GM10847 (cell line): ENCODE data around the gene PRDM10.
A peak's percentile ranks its signal among the peaks of the same experiment; 100 is the strongest.

ENCODE experiments used
- POLR2A ChIP-seq: IDR thresholded peaks from 2 replicates; pipeline ENCODE4 v1.6.1; 2011; ENCODE audit not compliant: insufficient read length; ENCODE audit errors: extremely low read depth

PRDM10 gene, protein sequence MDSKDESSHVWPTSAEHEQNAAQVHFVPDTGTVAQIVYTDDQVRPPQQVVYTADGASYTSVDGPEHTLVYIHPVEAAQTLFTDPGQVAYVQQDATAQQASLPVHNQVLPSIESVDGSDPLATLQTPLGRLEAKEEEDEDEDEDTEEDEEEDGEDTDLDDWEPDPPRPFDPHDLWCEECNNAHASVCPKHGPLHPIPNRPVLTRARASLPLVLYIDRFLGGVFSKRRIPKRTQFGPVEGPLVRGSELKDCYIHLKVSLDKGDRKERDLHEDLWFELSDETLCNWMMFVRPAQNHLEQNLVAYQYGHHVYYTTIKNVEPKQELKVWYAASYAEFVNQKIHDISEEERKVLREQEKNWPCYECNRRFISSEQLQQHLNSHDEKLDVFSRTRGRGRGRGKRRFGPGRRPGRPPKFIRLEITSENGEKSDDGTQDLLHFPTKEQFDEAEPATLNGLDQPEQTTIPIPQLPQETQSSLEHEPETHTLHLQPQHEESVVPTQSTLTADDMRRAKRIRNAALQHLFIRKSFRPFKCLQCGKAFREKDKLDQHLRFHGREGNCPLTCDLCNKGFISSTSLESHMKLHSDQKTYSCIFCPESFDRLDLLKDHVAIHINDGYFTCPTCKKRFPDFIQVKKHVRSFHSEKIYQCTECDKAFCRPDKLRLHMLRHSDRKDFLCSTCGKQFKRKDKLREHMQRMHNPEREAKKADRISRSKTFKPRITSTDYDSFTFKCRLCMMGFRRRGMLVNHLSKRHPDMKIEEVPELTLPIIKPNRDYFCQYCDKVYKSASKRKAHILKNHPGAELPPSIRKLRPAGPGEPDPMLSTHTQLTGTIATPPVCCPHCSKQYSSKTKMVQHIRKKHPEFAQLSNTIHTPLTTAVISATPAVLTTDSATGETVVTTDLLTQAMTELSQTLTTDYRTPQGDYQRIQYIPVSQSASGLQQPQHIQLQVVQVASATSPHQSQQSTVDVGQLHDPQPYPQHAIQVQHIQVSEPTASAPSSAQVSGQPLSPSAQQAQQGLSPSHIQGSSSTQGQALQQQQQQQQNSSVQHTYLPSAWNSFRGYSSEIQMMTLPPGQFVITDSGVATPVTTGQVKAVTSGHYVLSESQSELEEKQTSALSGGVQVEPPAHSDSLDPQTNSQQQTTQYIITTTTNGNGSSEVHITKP

DNA sequence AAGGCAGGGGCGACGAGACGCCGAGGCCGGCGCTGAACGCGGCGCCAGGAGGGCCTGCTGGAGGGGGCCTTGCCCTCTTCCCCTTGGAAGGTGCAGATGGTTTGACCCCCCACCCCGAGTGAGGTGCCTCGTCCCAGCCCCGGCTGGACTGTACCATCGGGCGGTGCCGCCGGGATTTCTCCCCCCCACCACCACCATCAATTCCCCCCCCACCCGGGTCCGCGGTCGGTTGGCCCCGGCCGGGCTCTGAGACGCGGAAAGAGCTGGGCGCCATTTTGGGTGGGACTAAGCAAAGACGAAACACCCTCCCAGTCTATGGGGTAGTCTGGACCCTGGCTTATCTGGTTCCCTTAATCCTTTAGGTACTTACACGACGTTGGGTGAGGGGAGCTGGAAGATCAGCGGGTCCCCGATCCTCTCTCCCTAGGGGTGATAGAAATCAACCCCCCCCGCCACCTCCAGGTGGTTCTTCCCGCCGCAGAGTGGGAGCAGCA lies at the start of gene PRDM10:
PRDM10 (minus strand) TSS at position 484 of the 494 bp plus-strand sequence. CDS start 41,871 bp downstream, outside the sequence.
- TF ChIP-seq POLR2A: peak; percentile 19

- TF ChIP-seq POLR2A: no peak
Observed at GRCh38 chr11:130051082-130051481, 48.4 kb upstream of the PRDM10 start.

DNA sequence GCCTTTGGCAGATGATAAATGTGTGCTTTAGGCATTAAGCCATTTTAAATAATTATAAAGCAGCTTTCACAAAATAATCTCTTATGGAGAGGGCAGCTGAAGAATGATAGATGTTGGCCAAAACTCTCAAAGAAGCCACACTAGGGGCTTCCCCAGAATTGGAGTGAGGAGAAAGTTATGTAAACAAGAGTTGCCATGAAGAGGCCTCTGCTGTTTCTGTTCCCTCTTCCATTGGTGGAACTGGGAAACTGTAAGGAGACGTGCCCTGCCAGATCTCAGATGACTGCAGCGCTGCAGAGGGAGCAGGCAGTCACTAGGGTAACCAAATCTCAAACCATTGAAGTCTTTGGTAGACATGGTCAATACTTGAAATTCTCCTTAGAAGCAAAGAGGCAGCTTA lies 47.6 kb upstream of the PRDM10 start:
- TF ChIP-seq POLR2A: no peak

- no peak for TF ChIP-seq POLR2A
Observed at GRCh38 chr11:130049328-130049771, 46.7 kb upstream of the PRDM10 start.

- no peak for TF ChIP-seq POLR2A
Observed at GRCh38 chr11:130047141-130047540, 44.5 kb upstream of the PRDM10 start.

- TF ChIP-seq POLR2A: no peak
Observed at GRCh38 chr11:130043575-130043974, 40.9 kb upstream of the PRDM10 start.

DNA sequence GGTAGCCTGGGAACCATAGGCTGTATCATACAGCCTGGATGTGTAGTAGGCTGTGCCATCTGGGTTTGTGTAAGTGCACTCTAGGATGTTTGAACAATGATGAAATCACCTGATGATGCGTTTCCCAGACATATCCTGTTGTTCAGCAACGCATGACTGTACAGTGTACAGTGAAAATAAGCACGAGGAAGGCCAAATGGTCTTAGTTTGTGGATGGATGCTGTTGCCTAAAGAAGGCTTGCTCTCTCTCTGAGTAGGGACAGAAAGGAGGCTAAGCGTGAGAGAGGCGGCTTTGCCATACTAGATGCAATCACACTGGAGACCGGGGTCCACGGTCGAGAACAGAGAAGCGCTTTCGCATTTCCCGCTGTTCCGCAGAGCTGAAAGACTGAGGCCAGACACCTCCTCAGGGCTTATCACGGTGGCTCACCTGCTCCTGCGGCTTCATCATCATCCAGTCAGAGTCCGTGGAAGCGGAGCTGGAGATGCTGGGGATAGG lies 39.5 kb upstream of the PRDM10 start:
- TF ChIP-seq POLR2A: no peak

GRCh38 chr11:130040281-130040940 lies 37.8 kb upstream of the PRDM10 start:
- no peak for TF ChIP-seq POLR2A

DNA sequence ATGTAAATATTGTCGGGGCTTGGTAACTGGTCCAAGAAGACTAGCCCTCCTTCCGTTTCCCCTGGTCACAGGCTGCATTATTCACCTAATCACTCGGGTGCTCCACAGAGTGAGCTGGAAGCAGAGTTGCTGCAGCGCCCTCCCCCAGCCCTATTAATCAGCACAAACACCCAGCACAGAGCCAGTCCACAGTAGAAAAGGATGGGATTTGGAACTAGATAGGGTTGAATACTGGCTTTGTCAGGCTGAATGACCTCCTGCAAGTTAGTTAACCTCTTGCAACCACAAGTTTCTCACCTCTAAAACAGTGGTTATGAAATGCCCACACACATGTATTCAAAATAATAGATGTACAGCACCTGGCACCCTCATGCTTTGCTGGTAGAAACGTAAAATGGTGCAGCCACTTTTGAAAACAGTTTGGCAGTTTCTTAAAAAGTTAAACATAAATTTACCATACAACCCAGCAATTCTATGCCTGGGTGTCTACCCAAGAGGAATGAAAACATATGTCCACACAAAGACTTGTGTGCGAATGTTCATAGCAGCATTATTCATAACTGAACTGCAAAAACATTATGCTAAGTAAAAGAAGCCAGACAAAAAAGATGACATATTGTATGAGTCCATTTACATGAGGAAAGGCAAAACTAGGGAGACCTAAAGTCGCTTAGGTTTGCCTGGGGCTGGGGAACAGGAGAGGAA lies 35.4 kb upstream of the PRDM10 start:
- TF ChIP-seq POLR2A: no peak

DNA sequence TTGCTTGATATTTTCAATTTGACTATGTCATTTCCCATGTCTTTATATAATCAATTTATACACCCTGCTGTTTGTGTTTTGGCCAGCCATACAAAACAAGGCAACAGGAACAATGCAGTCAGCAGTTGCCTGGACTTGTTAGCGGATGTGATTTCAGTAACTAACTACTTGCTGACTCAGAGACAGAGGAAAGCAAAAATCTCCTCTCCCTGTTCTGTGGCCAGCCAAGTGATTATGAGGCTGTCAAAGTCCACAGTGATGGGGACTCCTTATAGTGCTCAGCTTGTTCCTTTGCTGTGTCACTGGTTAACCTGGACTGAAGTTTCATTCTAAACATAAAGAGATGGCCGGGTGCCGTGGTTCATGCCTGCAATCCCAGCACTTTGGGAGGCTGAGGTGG lies 34.4 kb upstream of the PRDM10 start:
- TF ChIP-seq POLR2A: no peak

DNA sequence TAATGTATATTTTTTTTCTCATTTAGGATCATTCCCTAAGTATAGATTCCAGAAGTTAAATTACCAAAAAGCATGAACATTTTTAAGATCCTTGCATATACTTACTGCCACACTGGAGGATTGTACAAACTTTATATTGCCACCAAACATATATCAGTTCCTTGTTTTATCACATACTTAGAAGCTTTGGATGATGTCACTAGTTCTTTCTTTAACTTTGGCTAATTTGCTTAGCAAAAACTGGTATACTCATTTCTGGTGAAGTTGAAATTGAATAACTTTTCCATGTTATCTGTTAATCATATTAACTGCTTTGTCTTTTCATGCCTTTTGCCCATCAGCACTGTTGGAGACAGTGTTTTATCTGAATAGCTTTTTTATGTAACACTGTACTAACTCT lies 31.6 kb upstream of the PRDM10 start:
- TF ChIP-seq POLR2A: no peak

DNA sequence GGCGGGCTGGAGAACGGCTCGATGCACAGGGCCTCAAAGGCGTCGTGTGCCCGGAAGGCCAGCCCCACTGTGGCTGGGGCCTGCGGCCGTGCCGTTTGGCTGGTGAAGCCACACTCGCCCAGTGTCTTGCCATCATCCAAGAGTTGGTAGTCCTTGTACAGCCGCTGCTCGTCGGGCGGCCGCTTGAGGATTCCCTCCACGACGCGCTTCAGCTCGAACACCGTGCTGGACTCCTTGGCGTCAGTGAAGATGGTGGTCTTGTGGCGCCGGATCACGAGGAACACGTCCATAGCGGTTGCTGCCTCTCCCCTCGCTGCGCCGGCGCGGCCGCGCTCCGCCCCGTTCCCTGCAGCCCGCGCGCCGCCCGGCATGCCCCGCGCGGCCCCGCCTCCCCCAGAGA lies 30.3 kb upstream of the PRDM10 start:
- TF ChIP-seq POLR2A: no peak

DNA sequence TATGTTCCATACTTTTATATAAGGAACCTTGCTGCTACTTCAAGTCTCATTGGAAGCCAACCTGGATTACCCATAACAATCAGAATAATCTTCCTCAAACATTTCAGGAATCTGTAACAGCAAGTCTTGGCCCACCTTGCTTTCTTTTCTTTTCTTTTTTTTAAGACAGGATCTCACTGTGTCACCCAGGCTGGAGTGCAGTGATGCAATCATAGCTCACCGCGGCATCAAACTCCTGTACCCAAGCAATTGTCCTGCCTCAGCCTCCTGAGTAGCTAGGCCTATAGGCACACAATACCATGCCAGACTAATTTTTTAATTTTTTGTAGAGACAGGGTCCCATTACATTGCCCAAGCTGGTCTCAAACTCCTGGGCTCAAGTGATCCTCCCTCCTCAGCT lies 29.3 kb upstream of the PRDM10 start:
- no peak for TF ChIP-seq POLR2A

DNA sequence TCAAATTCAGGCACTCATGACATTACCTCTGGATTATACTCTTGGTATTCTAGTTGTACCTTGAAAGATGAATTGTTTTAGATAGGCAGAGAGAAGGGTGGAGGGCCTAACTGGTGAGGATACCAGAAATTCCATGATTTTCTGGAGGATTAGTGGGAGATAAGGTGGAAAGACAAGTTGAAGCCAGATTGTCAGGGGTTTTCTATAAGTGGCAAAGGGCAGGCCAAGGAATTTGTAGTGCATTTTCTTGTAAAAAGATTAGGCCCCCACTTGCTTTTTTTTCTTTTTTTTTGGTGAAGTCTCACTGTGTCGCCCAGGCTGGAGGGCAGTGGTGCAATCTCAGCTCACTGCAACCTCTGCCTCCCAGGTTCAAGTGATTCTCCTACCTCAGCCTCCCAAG lies 28.4 kb upstream of the PRDM10 start:
- no peak for TF ChIP-seq POLR2A
